Left lung (tissue), 10 donors: Measurements from ENCODE around the gene CMTM7. TPM values are rescaled to one million over a fixed set of nuclear protein-coding genes. Genes with fewer than 3 reads are reported as not detected.

Experiments
- ATAC-seq: fragments of 200-7000 bp; cut with Tn5 transposase; one replicate; pipeline ENCODE4 v1.9.1; 2020; ENCODE audit warnings: moderate library complexity
- DNase-seq, 4 donors: peaks; one replicate each; pipeline ENCODE4 v3.0.0-alpha.2; 2013 to 2020
- H3K27ac ChIP-seq, 2 donors: fragments of 200-600 bp; sonication (generic) in 1 of 2; one replicate each; pipeline versions ENCODE4 v1.5.0 to v1.8.0; 2020 to 2021
- H3K27me3 ChIP-seq, 2 donors: fragments of 200-600 bp; sonication (generic) in 1 of 2; one replicate each; pipeline versions ENCODE4 v1.5.0 to v1.8.0; 2020 to 2021
- H3K36me3 ChIP-seq, 2 donors: fragments of 200-600 bp; sonication (generic) in 1 of 2; one replicate each; pipeline versions ENCODE4 v1.5.0 to v1.8.0; 2020 to 2021
- H3K4me1 ChIP-seq, 2 donors: fragments of 200-600 bp; one replicate each; pipeline ENCODE4 v1.8.0; 2021
- H3K4me3 ChIP-seq, 2 donors: fragments of 200-600 bp; sonication (generic) in 1 of 2; one replicate each; pipeline versions ENCODE4 v1.5.0 to v1.8.0; 2020 to 2021; ENCODE audit warnings: mild to moderate bottlenecking in 1 of 2
- H3K9me3 ChIP-seq, 2 donors: fragments of 200-600 bp; sonication (generic) in 1 of 2; one replicate each; pipeline versions ENCODE4 v1.5.0 to v1.8.0; 2020 to 2021
- intact Hi-C, 2 donors: fragments of 100-400 bp; cut with DNase I; formaldehyde crosslinking; loops; one replicate each; pipeline versions ENCODE4 v1.11.2 to v1.14.2; 2022
- polyA plus RNA-seq, 6 donors: library from polyadenylated mRNA; unstranded; fragments of 120-200 nt; gene quantifications; one replicate each; pipeline ENCODE4 v1.2.1, GENCODE V29; 2013; ENCODE audit not compliant: insufficient read length in 6 of 6
- total RNA-seq, 2 donors: library from RNA; stranded (reverse); fragmentation: NEBNext Ultra II Directional; extraction: Animal tissue kit (Norgen Biotek cat#: 25700); gene quantifications; one replicate each; pipeline ENCODE4 v1.2.1, GENCODE V29; 2021
- TF ChIP-seq, protein P1 (sequence below), 2 donors: fragments of 200-600 bp; sonication (generic) in 1 of 2; IDR thresholded peaks; one replicate each; pipeline versions ENCODE4 v1.5.0 to v1.8.0; 2021; ENCODE audit warnings: antibody characterized with exemption in 2 of 2
- donor health status: DM: no; HTN: yes; CAD: no.
- donor health status: DM: no; HTN: no; CAD: no.

Gene CMTM7
- total and polyA plus RNA-seq, 8 donors, result 46.7 to 80.5 (median 68.4) TPM

DNA sequence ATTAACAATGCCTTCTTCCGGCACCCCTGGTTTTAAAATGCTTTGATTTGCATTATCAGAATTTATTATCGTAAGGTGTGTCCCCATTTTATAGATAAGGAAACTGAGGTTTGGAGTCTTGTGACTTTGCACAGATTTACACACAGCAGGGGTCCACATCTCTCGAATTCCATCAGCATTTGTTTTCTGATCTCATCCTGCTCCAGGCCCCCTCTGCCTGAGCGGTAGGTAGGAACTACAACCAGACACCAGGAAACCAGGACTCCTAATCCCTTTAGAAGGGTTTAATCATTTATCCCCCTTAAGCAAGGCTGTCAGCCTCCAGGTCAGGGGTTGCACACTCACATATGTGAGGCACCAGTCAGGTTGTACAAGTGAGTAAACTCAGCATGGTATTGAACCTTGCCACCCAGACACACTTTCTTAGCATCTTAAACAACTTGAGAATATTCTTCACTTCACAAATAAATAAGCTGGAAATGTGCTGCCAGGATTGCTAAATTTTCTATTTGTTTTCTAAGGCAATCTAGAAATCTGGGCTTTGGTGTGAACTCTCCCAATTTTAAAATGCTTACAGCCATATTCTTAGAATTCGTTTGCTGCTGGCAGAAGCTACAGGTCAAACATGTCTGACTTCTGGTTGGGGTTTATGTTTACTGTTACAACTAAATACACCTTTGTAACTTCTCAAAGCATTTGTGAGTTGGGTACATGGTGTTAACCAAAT, 31.7 kb upstream of the CMTM7 start:
- ATAC-seq (no peak), DNase-seq (no peak)
- no peak overlapping the region for H3K27ac ChIP-seq
- TF ChIP-seq, protein P1, sequence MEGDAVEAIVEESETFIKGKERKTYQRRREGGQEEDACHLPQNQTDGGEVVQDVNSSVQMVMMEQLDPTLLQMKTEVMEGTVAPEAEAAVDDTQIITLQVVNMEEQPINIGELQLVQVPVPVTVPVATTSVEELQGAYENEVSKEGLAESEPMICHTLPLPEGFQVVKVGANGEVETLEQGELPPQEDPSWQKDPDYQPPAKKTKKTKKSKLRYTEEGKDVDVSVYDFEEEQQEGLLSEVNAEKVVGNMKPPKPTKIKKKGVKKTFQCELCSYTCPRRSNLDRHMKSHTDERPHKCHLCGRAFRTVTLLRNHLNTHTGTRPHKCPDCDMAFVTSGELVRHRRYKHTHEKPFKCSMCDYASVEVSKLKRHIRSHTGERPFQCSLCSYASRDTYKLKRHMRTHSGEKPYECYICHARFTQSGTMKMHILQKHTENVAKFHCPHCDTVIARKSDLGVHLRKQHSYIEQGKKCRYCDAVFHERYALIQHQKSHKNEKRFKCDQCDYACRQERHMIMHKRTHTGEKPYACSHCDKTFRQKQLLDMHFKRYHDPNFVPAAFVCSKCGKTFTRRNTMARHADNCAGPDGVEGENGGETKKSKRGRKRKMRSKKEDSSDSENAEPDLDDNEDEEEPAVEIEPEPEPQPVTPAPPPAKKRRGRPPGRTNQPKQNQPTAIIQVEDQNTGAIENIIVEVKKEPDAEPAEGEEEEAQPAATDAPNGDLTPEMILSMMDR (IDR thresholded peaks at IDR 0.05), result no peak
- intact Hi-C loops, result no loop called here
- H3K9me3 ChIP-seq, result no peaks in the 10 kb centered on the region
- no peaks in the 10 kb centered on the region for H3K4me1 ChIP-seq
- H3K4me3 ChIP-seq, result no peak overlapping the region
- no peaks in the 10 kb centered on the region for H3K36me3 ChIP-seq
- no peaks in the 10 kb centered on the region for H3K27me3 ChIP-seq

DNA sequence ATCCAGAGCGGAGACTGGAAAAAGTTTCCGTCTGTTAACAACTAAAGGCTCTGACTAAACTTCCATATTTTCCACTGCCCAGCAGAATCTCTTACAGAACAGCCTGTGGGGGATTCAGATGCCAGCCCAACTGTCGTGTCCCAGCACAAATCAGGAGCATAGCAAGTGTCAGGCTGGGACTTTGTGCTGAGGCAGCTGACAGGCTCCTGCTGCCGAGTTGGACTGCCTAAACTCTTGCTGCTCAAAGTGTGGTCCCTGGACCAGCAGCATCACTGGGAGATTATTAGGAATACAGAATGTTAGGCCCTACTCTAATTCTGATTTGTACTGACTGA, 31.2 kb upstream of the CMTM7 start:
- DNase-seq (no peak), ATAC-seq (no peak)
- TF ChIP-seq, protein P1 (IDR thresholded peaks at IDR 0.05), result no peak
- Histone ChIP-seq H3K9me3 (no peaks in the 10 kb centered on the region), H3K27me3 (no peaks in the 10 kb centered on the region), H3K4me1 (no peaks in the 10 kb centered on the region), H3K36me3 (no peaks in the 10 kb centered on the region), H3K4me3 (no peak overlapping the region), H3K27ac (no peak overlapping the region)
- intact Hi-C loops, result no loop called here

DNA sequence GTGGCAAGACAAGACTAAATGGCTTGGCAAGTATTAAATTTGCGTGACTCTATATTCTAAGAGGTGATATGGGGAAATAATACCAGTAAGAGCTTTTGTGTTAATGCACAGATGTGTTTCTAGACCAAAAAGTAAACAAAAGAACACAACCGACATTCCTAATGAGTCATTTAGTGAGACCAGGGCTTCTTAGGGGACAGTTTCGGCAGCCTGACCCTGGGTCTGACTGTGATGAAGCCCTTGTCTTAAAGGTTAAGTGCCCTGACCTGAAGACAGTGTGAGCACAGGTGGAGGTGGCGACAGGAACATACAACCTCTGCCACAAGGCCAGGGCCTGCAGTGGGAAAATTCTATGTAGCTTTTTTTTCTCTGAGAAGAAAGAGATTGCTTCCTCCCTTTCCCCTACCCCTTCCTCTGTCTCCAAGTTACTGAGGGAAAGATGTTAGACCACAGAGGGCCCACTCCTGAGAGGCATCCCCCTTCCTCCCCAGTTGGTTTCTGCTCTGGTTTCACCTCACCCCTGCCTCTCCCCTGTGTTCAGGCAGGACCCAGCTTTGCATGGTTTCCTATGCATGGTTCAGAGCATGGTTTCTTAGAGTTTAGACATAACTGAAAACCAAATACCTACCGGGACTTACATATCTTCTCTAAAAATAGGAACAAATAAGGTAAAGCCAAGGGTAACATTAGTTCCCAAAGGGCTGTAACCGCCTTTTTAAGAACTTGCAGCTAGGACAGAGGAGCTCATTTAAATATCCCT, 24.8 kb upstream of the CMTM7 start:
- Histone ChIP-seq H3K4me3 (no peak overlapping the region), H3K27me3 (no peaks in the 10 kb centered on the region), H3K36me3 (no peaks in the 10 kb centered on the region), H3K9me3 (no peaks in the 10 kb centered on the region), H3K4me1 (no peaks in the 10 kb centered on the region), H3K27ac (no peak overlapping the region)
- DNase-seq (no peak), ATAC-seq (peak; percentile 58)
- TF ChIP-seq, protein P1 (IDR thresholded peaks at IDR 0.05), result no peak
- intact Hi-C loops, result no loop called here

DNA sequence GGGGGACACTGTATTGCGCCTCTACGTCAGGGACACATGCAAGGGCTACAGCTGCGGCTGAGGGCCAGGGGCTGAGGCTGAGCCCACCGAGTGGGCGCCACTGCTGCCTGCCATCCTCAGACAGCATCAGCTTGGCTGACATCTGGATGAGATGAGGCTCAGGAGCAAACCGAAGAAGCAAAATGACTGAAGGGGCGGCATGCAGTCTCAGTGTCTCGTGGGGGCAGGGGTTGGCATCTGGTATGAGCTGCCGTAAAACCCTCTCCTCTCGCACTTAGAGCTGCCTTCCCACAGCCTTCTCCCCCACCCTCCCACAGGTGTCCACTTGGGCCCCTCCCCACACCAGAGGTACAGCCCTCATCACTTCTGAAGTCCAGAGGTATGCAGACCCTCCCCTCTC, 24.2 kb upstream of the CMTM7 start:
- DNase-seq (no peak), ATAC-seq (no peak)
- no peaks in the 10 kb centered on the region for H3K27me3 ChIP-seq
- no peak overlapping the region for H3K27ac ChIP-seq
- H3K4me1 ChIP-seq, result no peaks in the 10 kb centered on the region
- H3K4me3 ChIP-seq, result no peak overlapping the region
- no peaks in the 10 kb centered on the region for H3K36me3 ChIP-seq
- intact Hi-C loops, result no loop called here
- H3K9me3 ChIP-seq, result no peaks in the 10 kb centered on the region
- TF ChIP-seq, protein P1 (IDR thresholded peaks at IDR 0.05), result no peak

DNA sequence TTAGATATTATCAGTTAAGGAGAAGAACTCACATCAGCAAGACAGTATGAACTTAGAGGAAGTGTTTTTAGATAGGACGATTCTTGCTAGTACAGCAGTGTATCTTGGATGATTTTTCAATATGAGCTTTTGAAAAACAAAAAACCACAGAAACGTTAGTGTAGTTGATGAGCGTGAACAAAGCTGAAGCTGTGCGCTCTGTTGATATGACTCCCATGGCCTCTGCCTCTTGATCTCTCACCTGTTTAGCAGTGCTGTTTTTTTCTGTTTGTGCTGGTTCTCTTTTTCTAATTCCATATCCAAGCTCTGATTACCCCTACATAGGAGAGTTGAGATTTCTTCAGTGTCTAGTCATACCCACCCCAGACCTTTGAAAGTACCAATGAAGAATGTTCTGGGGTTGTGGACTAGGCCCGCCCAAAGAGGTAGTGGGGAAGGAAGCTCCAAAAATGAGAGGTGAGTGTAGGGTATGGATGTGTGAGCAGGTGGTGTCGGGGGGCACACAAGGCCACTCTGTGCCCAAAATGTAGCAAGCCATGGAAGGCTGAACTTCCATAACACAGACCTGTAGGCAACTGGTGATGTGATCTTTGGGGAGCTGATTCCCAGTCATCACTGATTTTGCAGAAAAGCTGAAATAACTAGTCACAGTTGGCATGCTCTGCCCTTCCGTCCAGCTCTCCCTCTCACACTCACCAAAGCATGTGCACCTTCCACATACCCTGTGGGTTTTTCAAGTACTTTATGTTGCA, 20.0 kb upstream of the CMTM7 start:
- Histone ChIP-seq H3K36me3 (no peaks in the 10 kb centered on the region), H3K4me3 (no peak overlapping the region), H3K27me3 (no peaks in the 10 kb centered on the region), H3K9me3 (no peaks in the 10 kb centered on the region), H3K27ac (no peak overlapping the region), H3K4me1 (no peaks in the 10 kb centered on the region)
- ATAC-seq (no peak), DNase-seq (no peak)
- intact Hi-C loops, result no loop called here
- TF ChIP-seq, protein P1 (IDR thresholded peaks at IDR 0.05), result no peak
